PFSK-1 (cell line): ENCODE results near the gene ZNF180.

Source experiments
- FOXP2 ChIP-seq: optimal IDR thresholded peaks from 2 replicates; pipeline ENCODE3; 2011; ENCODE audit warnings: borderline replicate concordance, control low read depth, inconsistent platforms; ENCODE audit not compliant: insufficient read depth; ENCODE audit errors: extremely low read length, extremely low read depth
- POLR2AphosphoS5 ChIP-seq: IDR thresholded peaks from 2 replicates; pipeline ENCODE4 v1.6.1; 2012; ENCODE audit warnings: low read depth, mild to moderate bottlenecking, control low read depth, low read length, moderate library complexity
- REST ChIP-seq, 2 experiments: IDR thresholded peaks; 2 replicates each; pipeline versions ENCODE4 v1.6.1 to v1.8.0; 2011 to 2012; ENCODE audit warnings: low read depth in 2 of 2, low read length in 2 of 2, control low read depth in 1 of 2, inconsistent platforms in 1 of 2, mild to moderate bottlenecking in 1 of 2, moderate library complexity in 1 of 2; ENCODE audit not compliant: insufficient read depth in 1 of 2
- SIN3A ChIP-seq: IDR thresholded peaks from 2 replicates; pipeline ENCODE4 v1.6.1; 2012; ENCODE audit warnings: mild to moderate bottlenecking, low read length, moderate library complexity, borderline replicate concordance; ENCODE audit not compliant: insufficient read depth
- TAF1 ChIP-seq: IDR thresholded peaks from 2 replicates; pipeline ENCODE4 v1.6.1; 2012; ENCODE audit warnings: low read length, control low read depth, borderline replicate concordance; ENCODE audit not compliant: insufficient read depth

Gene ZNF180

GRCh38 chr19:44530777-44531176, 30.5 kb upstream of the ZNF180 start:
- TF ChIP-seq POLR2AphosphoS5 (no peak), REST (IDR thresholded peaks at IDR 0.05; ENCODE audit: insufficient read depth in 1 of 2, low read depth in 2 of 2, low read length in 2 of 2) (no peak), FOXP2 (no peak), SIN3A (no peak), TAF1 (no peak)

- TF ChIP-seq POLR2AphosphoS5 (no peak), FOXP2 (no peak)
Measured at GRCh38 chr19:44529536-44529935, 29.2 kb upstream of the ZNF180 start, which contains the start of gene CEACAM20. Gene CEACAM20 (minus strand): TSS chr19:44529675. CDS start chr19:44529509, 166 bp downstream.

GRCh38 chr19:44527554-44527953, 27.2 kb upstream of the ZNF180 start:
- TF ChIP-seq TAF1 (no peak), REST (IDR thresholded peaks at IDR 0.05; ENCODE audit: insufficient read depth in 1 of 2, low read depth in 2 of 2, low read length in 2 of 2) (no peak), FOXP2 (no peak), POLR2AphosphoS5 (no peak), SIN3A (no peak)

- no peak for TF ChIP-seq SIN3A
Measured at GRCh38 chr19:44525721-44526430, 25.6 kb upstream of the ZNF180 start.

GRCh38 chr19:44521370-44521769, 21.0 kb upstream of the ZNF180 start:
- TF ChIP-seq SIN3A (no peak), REST (IDR thresholded peaks at IDR 0.05; ENCODE audit: insufficient read depth in 1 of 2, low read depth in 2 of 2, low read length in 2 of 2) (no peak), POLR2AphosphoS5 (no peak), FOXP2 (no peak), TAF1 (no peak)

GRCh38 chr19:44517146-44517545, 16.8 kb upstream of the ZNF180 start:
- no peak for TF ChIP-seq SIN3A
- no peak for TF ChIP-seq FOXP2
- TF ChIP-seq REST (IDR thresholded peaks at IDR 0.05; ENCODE audit: insufficient read depth in 1 of 2, low read depth in 2 of 2, low read length in 2 of 2), result no peak
- TF ChIP-seq POLR2AphosphoS5, result no peak
- no peak for TF ChIP-seq TAF1
